Mucosa of stomach (tissue), 1 donor: ENCODE data around the gene CT47A7.
"Not testable (repeated sequence)": the region's sequence is repeated elsewhere in the genome, so short reads cannot be mapped to it uniquely, and the experiment has no call there.

Experiments used
- H3K27me3 ChIP-seq: one replicate; pipeline ENCODE4 v1.7.0; 2013; ENCODE audit warnings: mild to moderate bottlenecking, low read length; ENCODE audit not compliant: control insufficient read depth, insufficient read depth
- H3K36me3 ChIP-seq: one replicate; pipeline ENCODE4 v1.7.0; 2013; ENCODE audit warnings: low read length; ENCODE audit not compliant: control insufficient read depth, insufficient read depth
- H3K4me1 ChIP-seq: one replicate; pipeline ENCODE4 v1.7.0; 2013; ENCODE audit warnings: mild to moderate bottlenecking, low read length; ENCODE audit not compliant: control insufficient read depth, insufficient read depth
- H3K4me3 ChIP-seq: one replicate; pipeline ENCODE4 v1.7.0; 2013; ENCODE audit warnings: low read length
- H3K9ac ChIP-seq: one replicate; pipeline ENCODE4 v1.7.0; 2013; ENCODE audit warnings: mild to moderate bottlenecking, low read length, moderate library complexity
- H3K9me3 ChIP-seq: one replicate; pipeline ENCODE4 v1.7.0; 2013; ENCODE audit warnings: mild to moderate bottlenecking, low read length, moderate library complexity; ENCODE audit not compliant: control insufficient read depth
- donor health status: Pancreatic carcinoma.

CT47A7 gene

DNA sequence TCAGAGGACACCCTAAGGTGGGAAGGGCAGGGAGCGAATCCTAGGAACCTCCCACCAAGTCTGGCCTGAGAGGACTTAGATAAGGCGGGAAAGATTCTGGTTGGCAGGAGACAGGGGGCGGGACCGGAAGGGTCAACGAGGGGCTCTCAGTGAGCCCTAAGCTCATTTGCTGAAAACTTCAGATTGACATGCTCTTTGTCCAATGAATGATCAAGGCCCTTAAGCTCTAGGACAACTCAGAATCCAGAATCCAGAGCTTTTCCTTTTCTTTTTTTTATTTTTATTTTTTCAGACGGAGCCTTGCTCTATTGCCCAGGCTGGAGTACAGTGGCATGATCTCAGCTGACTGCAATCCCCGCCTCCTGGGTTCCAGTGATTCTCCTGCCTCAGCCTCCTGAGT, at the start of gene CT47A7:
Gene CT47A7, minus strand, starts transcription at position 101 of the 400 bp plus-strand sequence. CDS start 255 bp downstream, outside the sequence.
- not testable (repeated sequence) for H3K27me3 ChIP-seq, H3K4me1 ChIP-seq, H3K4me3 ChIP-seq, H3K9me3 ChIP-seq, H3K9ac ChIP-seq, H3K36me3 ChIP-seq

DNA sequence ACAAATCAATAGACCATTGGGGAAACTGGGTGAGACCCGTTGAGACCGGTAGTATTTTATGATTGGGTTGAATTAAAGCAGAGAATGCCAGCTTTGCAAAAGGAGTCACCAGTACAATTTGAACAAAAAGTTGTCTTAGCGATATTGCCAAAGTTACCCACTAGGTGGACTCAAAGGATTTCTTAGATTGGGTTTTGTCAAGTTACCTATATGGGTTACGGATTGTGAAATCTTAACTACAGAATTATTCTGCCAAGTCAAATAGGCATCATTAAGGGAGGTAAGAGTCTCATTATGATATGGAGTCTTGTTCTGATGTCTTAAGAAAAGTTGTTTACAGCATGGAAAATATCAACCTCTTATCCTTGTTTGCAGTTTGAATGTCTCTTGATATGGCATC, 44.2 kb upstream of the CT47A7 start:
- Histone ChIP-seq H3K9ac (no peak overlapping the region), H3K36me3 (no peaks in the 10 kb centered on the region), H3K4me3 (no peak overlapping the region), H3K9me3 (no peaks in the 10 kb centered on the region), H3K27me3 (no peaks in the 10 kb centered on the region), H3K4me1 (no peaks in the 10 kb centered on the region)

DNA sequence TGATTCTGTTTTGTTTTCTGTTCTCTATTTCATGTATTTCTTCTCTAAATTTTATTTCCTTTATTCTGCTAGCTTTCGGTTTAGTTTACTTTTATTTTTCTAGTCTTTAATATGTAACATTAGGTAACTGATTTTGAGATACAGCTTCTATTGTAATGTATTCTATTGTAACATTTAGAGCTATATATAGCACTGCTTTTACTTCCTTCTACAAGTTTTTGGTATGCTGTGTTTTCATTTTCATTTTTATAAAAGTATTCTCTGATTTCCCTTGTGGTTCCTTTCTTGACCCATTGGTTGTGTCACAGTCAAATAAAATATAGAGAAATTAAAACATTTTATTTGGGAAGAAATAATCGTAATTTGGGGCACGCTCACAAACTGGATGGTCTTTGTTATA, 43.0 kb upstream of the CT47A7 start:
- no peaks in the 10 kb centered on the region for H3K36me3 ChIP-seq
- H3K4me1 ChIP-seq, result no peaks in the 10 kb centered on the region
- no peaks in the 10 kb centered on the region for H3K27me3 ChIP-seq
- H3K9ac ChIP-seq, result no peak overlapping the region
- no peak overlapping the region for H3K4me3 ChIP-seq
- H3K9me3 ChIP-seq, result no peaks in the 10 kb centered on the region

DNA sequence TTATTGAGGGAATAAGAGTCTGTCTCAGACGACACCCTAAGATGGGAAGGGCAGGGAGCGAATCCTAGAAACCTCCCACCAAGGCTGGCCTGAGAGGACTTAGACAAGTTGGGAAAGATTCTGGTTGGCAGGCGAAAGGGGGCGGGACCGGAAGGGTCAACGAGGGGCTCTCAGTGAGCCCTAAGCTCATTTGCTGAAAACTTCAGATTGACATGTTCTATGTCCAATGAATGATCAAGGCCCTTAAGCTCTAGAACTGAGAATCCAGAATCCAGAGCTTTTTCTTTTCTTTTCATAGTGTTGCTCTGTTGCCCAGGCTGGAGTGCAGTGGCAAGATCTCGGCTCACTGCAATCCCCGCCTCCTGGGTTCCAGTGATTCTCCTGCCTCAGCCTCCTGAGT, 29.3 kb upstream of the CT47A7 start, which contains the start of gene CT47A1:
Gene CT47A1, minus strand, starts transcription at position 101 of the 400 bp plus-strand sequence. CDS start 231 bp downstream, outside the sequence.
- not testable (repeated sequence) for H3K27me3 ChIP-seq, H3K9me3 ChIP-seq, H3K9ac ChIP-seq, H3K36me3 ChIP-seq, H3K4me3 ChIP-seq, H3K4me1 ChIP-seq
